Ovary (tissue), 9 donors: ENCODE results near the gene HPCAL1. TPM values are rescaled to one million over a fixed set of nuclear protein-coding genes. Genes with fewer than 3 reads are reported as not detected.

Source experiments
- DNase-seq, 5 donors: peaks; one replicate each; pipeline ENCODE4 v3.0.0-alpha.2; 2019 to 2020
- H3K27ac ChIP-seq, 2 donors: fragments of 200-600 bp; one replicate each; pipeline versions ENCODE4 v1.5.1 to v1.8.0; 2019 to 2022
- H3K27me3 ChIP-seq: fragments of 200-600 bp; one replicate; pipeline ENCODE4 v1.8.0; 2022
- H3K36me3 ChIP-seq: fragments of 200-600 bp; sonication (generic); one replicate; pipeline ENCODE4 v1.5.1; 2019
- H3K4me1 ChIP-seq: one replicate; pipeline ENCODE4 v1.8.1; 2013; ENCODE audit warnings: mild to moderate bottlenecking, moderate library complexity; ENCODE audit not compliant: insufficient read depth
- H3K4me3 ChIP-seq: fragments of 200-600 bp; sonication (generic); one replicate; pipeline ENCODE4 v1.5.1; 2017
- H3K9me3 ChIP-seq, 2 donors: fragments of 200-600 bp in 1 of 2; sonication (generic) in 1 of 2; one replicate each; pipeline versions ENCODE4 v1.5.1 to v1.8.1; 2013 to 2019; ENCODE audit warnings: mild to moderate bottlenecking in 1 of 2, moderate library complexity in 1 of 2
- CTCF ChIP-seq, 3 donors: fragments of 450-650 bp in 2 of 3; fragments of 200-600 bp in 1 of 3; IDR thresholded peaks; one replicate each; pipeline versions ENCODE4 v1.5.1 to v1.8.0; 2016 to 2022; ENCODE audit warnings: antibody characterized with exemption in 3 of 3, mild to moderate bottlenecking in 1 of 3
- EP300 ChIP-seq: sonication (generic); formaldehyde crosslinking; IDR thresholded peaks from one replicate; pipeline ENCODE4 v1.6.1; 2017; ENCODE audit warnings: antibody characterized with exemption
- POLR2A ChIP-seq: fragments of 450-650 bp; IDR thresholded peaks from one replicate; pipeline ENCODE4 v1.6.1; 2017; ENCODE audit warnings: antibody characterized with exemption, mild to moderate bottlenecking, moderate library complexity
- WGBS, 3 donors: extraction: QIAGEN DNeasy Blood & Tissue Kit in 1 of 3; methylation state at CpG; one replicate each; pipeline versions ENCODE4 v1.1.5 to v1.1.7; 2013 to 2017; 5-methylcytosine and 5-hydroxymethylcytosine counted together
- intact Hi-C, 4 donors: fragments of 100-400 bp; cut with DNase I; formaldehyde crosslinking; loops; one replicate each; pipeline versions ENCODE4 v1.11.0 to v1.15.1; 2022 to 2023
- polyA plus RNA-seq, 2 donors: library from polyadenylated mRNA; stranded (reverse); fragments of 200-250 nt in 1 of 2; fragments of 350-450 nt in 1 of 2; fragmentation: Illumina TruSeq in 1 of 2; extraction: RNeasy Lipid Tissue Mini Kit (QIAGEN cat#74804) in 1 of 2; gene quantifications; one replicate each; pipeline ENCODE4 v1.2.3, GENCODE V29; 2013 to 2014
- total RNA-seq, 7 donors: library from RNA; depleted of rRNA in 2 of 7; stranded (reverse); fragments of >200 nt in 2 of 7; fragmentation: NEBNext Ultra II Directional in 3 of 7; extraction: Animal tissue kit (Norgen Biotek cat#: 25700) in 3 of 7; gene quantifications; one replicate each; pipeline versions ENCODE4 v1.1.0 to v1.2.4, GENCODE V29; 2016 to 2023
- donor health status: DM: no; HTN: no; CAD: no; lungs with moderate emphysema.
- donor health status: DM: no; HTN: no; CAD: no.
- donor health status: Bipolar disorder and iron deficiency.
- donor health status: DM: yes; HTN: yes; CAD: no.
- donor health status: DM: no; HTN: no; CAD: no.
- donor health status: DM: yes; HTN: yes; CAD: no.

HPCAL1 gene
- total and polyA plus RNA-seq, 9 donors = 11.4 to 69.5 (median 18.5) TPM

GRCh38 chr2:10320575-10320931 lies 17.8 kb downstream of the HPCAL1 start:
- Histone ChIP-seq H3K27me3 (no peaks in the 10 kb centered on the region), H3K9me3 (no peaks in the 10 kb centered on the region), H3K4me3 (no peak overlapping the region), H3K36me3 (no peaks in the 10 kb centered on the region), H3K4me1 (no peaks in the 10 kb centered on the region), H3K27ac (no peak overlapping the region)
- intact Hi-C loops = no loop called here
- 96 to 99% (median 97%) methylated on average over 4 of the region's 4 CpGs for WGBS, 3 donors
- DNase-seq = no peak
- no peak for TF ChIP-seq POLR2A
- TF ChIP-seq CTCF (IDR thresholded peaks at IDR 0.05) = no peak
- TF ChIP-seq EP300 = no peak

GRCh38 chr2:10320933-10321332 lies 18.2 kb downstream of the HPCAL1 start:
- Histone ChIP-seq H3K27ac (no peak overlapping the region), H3K4me3 (no peak overlapping the region), H3K36me3 (no peaks in the 10 kb centered on the region), H3K4me1 (no peaks in the 10 kb centered on the region), H3K27me3 (no peaks in the 10 kb centered on the region), H3K9me3 (no peaks in the 10 kb centered on the region)
- DNase-seq = no peak
- 79 to 91% (median 89%) methylated on average over 9 of the region's 9 CpGs for WGBS, 3 donors
- TF ChIP-seq CTCF (IDR thresholded peaks at IDR 0.05) = no peak
- TF ChIP-seq POLR2A = no peak
- no peak for TF ChIP-seq EP300
- intact Hi-C loops = no loop called here

GRCh38 chr2:10321622-10322021 lies 18.9 kb downstream of the HPCAL1 start:
- no peak for TF ChIP-seq EP300
- no peak for TF ChIP-seq POLR2A
- no peak for TF ChIP-seq CTCF (IDR thresholded peaks at IDR 0.05)
- WGBS, 3 donors = 96 to 99% (median 96%) methylated on average over 6 of the region's 6 CpGs
- no peak for DNase-seq
- Histone ChIP-seq H3K9me3 (no peaks in the 10 kb centered on the region), H3K27me3 (no peaks in the 10 kb centered on the region), H3K36me3 (no peaks in the 10 kb centered on the region), H3K4me1 (peaks cover 5% of the 10 kb centered on the region), H3K4me3 (no peak overlapping the region), H3K27ac (no peak overlapping the region)
- intact Hi-C loops = no loop called here

- Histone ChIP-seq H3K4me3 (no peak overlapping the region), H3K4me1 (peaks cover 7% of the 10 kb centered on the region), H3K27me3 (no peaks in the 10 kb centered on the region), H3K36me3 (no peaks in the 10 kb centered on the region), H3K9me3 (no peaks in the 10 kb centered on the region), H3K27ac (no peak overlapping the region)
- DNase-seq = no peak
- TF ChIP-seq EP300 (no peak), CTCF (IDR thresholded peaks at IDR 0.05) (no peak), POLR2A (no peak)
- WGBS, 3 donors = 92 to 94% (median 93%) methylated on average over 4 of the region's 4 CpGs
- intact Hi-C loops = no loop called here
These were observed 19.8 kb downstream of the HPCAL1 start for GRCh38 chr2:10322481-10322880.

GRCh38 chr2:10322973-10323372 lies 20.3 kb downstream of the HPCAL1 start:
- no peak for DNase-seq
- Histone ChIP-seq H3K4me3 (no peak overlapping the region), H3K4me1 (peaks cover 7% of the 10 kb centered on the region), H3K36me3 (no peaks in the 10 kb centered on the region), H3K27me3 (no peaks in the 10 kb centered on the region), H3K27ac (no peak overlapping the region), H3K9me3 (no peaks in the 10 kb centered on the region)
- intact Hi-C loops = no loop called here
- WGBS, 3 donors = 96 to 98% (median 98%) methylated on average over 13 of the region's 13 CpGs
- TF ChIP-seq CTCF (IDR thresholded peaks at IDR 0.05) (no peak), POLR2A (no peak), EP300 (no peak)
